NCI-H82 (cell line): ENCODE measurements around the gene ABHD6.
A peak's percentile ranks its signal among the peaks of the same experiment; 100 is the strongest.
"Not testable (repeated sequence)": the region's sequence is repeated elsewhere in the genome, so short reads cannot be mapped to it uniquely, and the experiment has no call there.

ENCODE experiments used
- DNase-seq: peaks from one replicate; lab custom pipeline; 2025; lab: John Stamatoyannopoulos, UW

ABHD6 gene

GRCh38 chr3:58237238-58237940 is at the start of gene ABHD6:
Gene ABHD6, plus strand, starts transcription at chr3:58237792. Its CDS starts 18,795 bp downstream, at chr3:58256587.
- DNase-seq = peak; percentile 83

GRCh38 chr3:58188173-58188564 is 49.4 kb upstream of the ABHD6 start:
- no peak for DNase-seq

- no peak for DNase-seq
These were observed 48.6 kb upstream of the ABHD6 start for GRCh38 chr3:58188921-58189451.

- no peak for DNase-seq
These were observed 47.9 kb upstream of the ABHD6 start for GRCh38 chr3:58189691-58190090.

GRCh38 chr3:58190291-58190690 is 47.3 kb upstream of the ABHD6 start:
- DNase-seq = no peak

- peak; percentile 10 for DNase-seq
These were observed 46.7 kb upstream of the ABHD6 start for GRCh38 chr3:58190882-58191281.

- no peak for DNase-seq
These were observed 46.1 kb upstream of the ABHD6 start for GRCh38 chr3:58191361-58191991.

- DNase-seq = no peak
These were observed 45.5 kb upstream of the ABHD6 start for GRCh38 chr3:58192069-58192468.

- DNase-seq = no peak
These were observed 43.7 kb upstream of the ABHD6 start for GRCh38 chr3:58193682-58194407.

GRCh38 chr3:58197588-58197987 is 40.0 kb upstream of the ABHD6 start:
- DNase-seq = no peak

GRCh38 chr3:58198362-58198761 is 39.2 kb upstream of the ABHD6 start:
- no peak for DNase-seq

- DNase-seq = no peak
These were observed 38.8 kb upstream of the ABHD6 start for GRCh38 chr3:58198804-58199203.

GRCh38 chr3:58200121-58200709 is 37.4 kb upstream of the ABHD6 start:
- DNase-seq = no peak

- no peak for DNase-seq
These were observed 36.7 kb upstream of the ABHD6 start for GRCh38 chr3:58200846-58201355.

GRCh38 chr3:58201451-58201850 is 36.1 kb upstream of the ABHD6 start:
- not testable (repeated sequence) for DNase-seq

GRCh38 chr3:58202917-58203360 is 34.7 kb upstream of the ABHD6 start:
- peak; percentile 33 for DNase-seq

GRCh38 chr3:58203541-58203940 is 34.1 kb upstream of the ABHD6 start:
- DNase-seq = no peak

GRCh38 chr3:58204720-58205119 is 32.9 kb upstream of the ABHD6 start:
- no peak for DNase-seq

GRCh38 chr3:58205981-58206380 is 31.6 kb upstream of the ABHD6 start:
- no peak for DNase-seq

GRCh38 chr3:58206406-58207011 is 31.1 kb upstream of the ABHD6 start:
- no peak for DNase-seq

- no peak for DNase-seq
These were observed 29.6 kb upstream of the ABHD6 start for GRCh38 chr3:58207954-58208353.

- DNase-seq = no peak
These were observed 27.7 kb upstream of the ABHD6 start for GRCh38 chr3:58209933-58210332.
